HepG2 (cell line): ENCODE data around the gene CORT. TPM values are rescaled to one million over a fixed set of nuclear protein-coding genes. Genes with fewer than 3 reads are reported as not detected.

Experiments
- ATAC-seq: fragments of 200-7000 bp; cut with Tn5 transposase; 3 replicates; pipeline ENCODE4 v1.9.1; 2020; ENCODE audit warnings: mild to moderate bottlenecking, moderate library complexity
- BruUV-seq: library from RNA; stranded (reverse); fragments of 400-500 nt; replicated peaks from 2 replicates; lab custom pipeline; 2021; lab: Mats Ljungman, UMichigan
- CTCF ChIA-PET: fragments of 300-600 bp; formaldehyde crosslinking; extraction: SDS; loops from one replicate; lab custom pipeline; 2021; ENCODE audit warnings: low total read pairs, inconsistent platforms, low intra/inter-chr PET ratio; lab: Yijun Ruan, JAX
- POLR2A ChIA-PET: fragments of 350-600 bp; sonication (Branson Sonifier 250); formaldehyde crosslinking; loops from one replicate; lab custom pipeline; 2020; ENCODE audit warnings: antibody characterized with exemption, inconsistent platforms; lab: Yijun Ruan, JAX
- DNase-seq: peaks from one replicate; pipeline ENCODE4 v3.0.0-alpha.2; 2015; ENCODE audit warnings: low spot score
- FAIRE-seq: peaks from 3 replicates; lab custom pipeline; 2011; peaks lifted over from hg19 to GRCh38; lab: Jason Lieb, UNC
- H2AFZ ChIP-seq: one replicate; pipeline ENCODE4 v1.6.1; 2011; ENCODE audit warnings: low read length, inconsistent platforms
- H3K27ac ChIP-seq: fragments of 300-600 bp; 3 replicates; pipeline ENCODE4 v1.8.0; 2011; ENCODE audit warnings: mixed run types, mild to moderate bottlenecking, mixed read lengths, low read length, inconsistent platforms; ENCODE audit not compliant: insufficient read depth; ENCODE audit errors: extremely low read length
- H3K27me3 ChIP-seq, 2 experiments: fragments of 200-600 bp in 1 of 2; 2 replicates in 1 of 2; 3 replicates in 1 of 2; pipeline versions ENCODE4 v1.6.0 to v1.8.0; 2011; ENCODE audit warnings: low read length in 2 of 2, mild to moderate bottlenecking in 2 of 2, moderate library complexity in 2 of 2, inconsistent platforms in 1 of 2; ENCODE audit not compliant: insufficient read depth in 2 of 2, control insufficient read depth in 1 of 2
- H3K36me3 ChIP-seq, 2 experiments: fragments of 200-600 bp in 1 of 2; replicated peaks in 1 of 2; 2 replicates in 1 of 2; 3 replicates in 1 of 2; pipeline versions ENCODE4 v1.5.1 to v1.8.0; 2011; ENCODE audit warnings: low read length in 2 of 2, inconsistent platforms in 1 of 2; ENCODE audit not compliant: insufficient read depth in 2 of 2, control insufficient read depth in 1 of 2
- H3K4me1 ChIP-seq: 2 replicates; pipeline ENCODE4 v1.5.1; 2012; ENCODE audit warnings: low read length, inconsistent platforms; ENCODE audit not compliant: insufficient read depth
- H3K4me2 ChIP-seq: 2 replicates; pipeline ENCODE4 v1.6.0; 2011; ENCODE audit warnings: low read depth, low read length, inconsistent platforms
- H3K4me3 ChIP-seq, 3 experiments: fragments of 200-600 bp in 1 of 3; sonication (generic), shearing (Covaris generic) in 1 of 3; replicated peaks in 1 of 3; 2 replicates each; pipeline ENCODE4 v1.5.1; 2011 to 2016; ENCODE audit warnings: low read length in 3 of 3, inconsistent platforms in 2 of 3, low read depth in 2 of 3, mild to moderate bottlenecking in 2 of 3, control low read depth in 1 of 3, mixed read lengths in 1 of 3; ENCODE audit not compliant: insufficient read depth in 1 of 3
- H3K79me2 ChIP-seq: one replicate; pipeline ENCODE4 v1.6.1; 2011; ENCODE audit warnings: low read length, inconsistent platforms; ENCODE audit not compliant: insufficient read depth
- H3K9ac ChIP-seq: 2 replicates; pipeline ENCODE4 v1.6.0; 2011; ENCODE audit warnings: mild to moderate bottlenecking, low read depth, low read length, inconsistent platforms; ENCODE audit not compliant: insufficient read depth
- H3K9me3 ChIP-seq: 2 replicates; pipeline ENCODE4 v1.5.1; 2012; ENCODE audit warnings: mild to moderate bottlenecking, low read length
- H4K20me1 ChIP-seq: 2 replicates; pipeline ENCODE4 v1.6.0; 2011; ENCODE audit warnings: inconsistent platforms, mild to moderate bottlenecking, low read length, moderate library complexity; ENCODE audit not compliant: insufficient read depth
- AGO2 ChIP-seq: fragments of 200-400 bp; formaldehyde crosslinking; optimal IDR thresholded peaks from 2 replicates; pipeline ENCODE3; 2017; ENCODE audit warnings: mild to moderate bottlenecking, low read depth, low read length, moderate library complexity
- JUNB ChIP-seq: sonication (generic); formaldehyde crosslinking; IDR thresholded peaks from 2 replicates; pipeline ENCODE4 v1.8.0; 2022; ENCODE audit warnings: missing genetic modification reagents, mild to moderate bottlenecking, borderline replicate concordance
- POLR2G ChIP-seq: fragments of 200-400 bp; formaldehyde crosslinking; IDR thresholded peaks from 2 replicates; pipeline ENCODE4 v1.6.1; 2018; ENCODE audit warnings: mild to moderate bottlenecking, low read depth, low read length, moderate library complexity
- PREB ChIP-seq: sonication (generic); formaldehyde crosslinking; IDR thresholded peaks from 2 replicates; pipeline ENCODE4 v1.4.0; 2020; ENCODE audit warnings: missing genetic modification reagents
- SKI ChIP-seq: fragments of 450-650 bp; IDR thresholded peaks from one replicate; pipeline ENCODE4 v1.6.1; 2018; ENCODE audit warnings: mild to moderate bottlenecking; ENCODE audit not compliant: partially characterized antibody
- ZSCAN9 ChIP-seq: IDR thresholded peaks from 2 replicates; pipeline ENCODE4 v1.6.1; 2016; ENCODE audit warnings: borderline replicate concordance
- WGBS: methylation state at CpG from one replicate; pipeline ENCODE4 v1.1.6; 2017; ENCODE audit warnings: low lambda C conversion rate; 5-methylcytosine and 5-hydroxymethylcytosine counted together
- in situ Hi-C: cut with HindIII; loops from 2 replicates; pipeline ENCODE4 v1.10.0; 2017; ENCODE audit warnings: low pct_unique_long_range_greater_than_20kb; ENCODE audit not compliant: extremely low pct_ligation_motif_present
- intact Hi-C: fragments of 100-400 bp; cut with micrococcal nuclease; formaldehyde crosslinking; loops from one replicate; pipeline ENCODE4 v1.10.0; 2022; ENCODE audit not compliant: unreplicated experiment
- polyA plus RNA-seq, 8 experiments: library from polyadenylated mRNA; depleted of rRNA in 3 of 8; stranded (reverse) in 7 of 8; unstranded in 1 of 8; fragments of >200 nt; fragmentation: Illumina TruSeq in 4 of 8; extraction: Trizol in 4 of 8; gene quantifications; 2 replicates each; pipeline versions ENCODE4 v1.2.1 to v1.2.3, GENCODE V29; 2011 to 2016; ENCODE audit warnings: low read depth in 4 of 8, missing spikeins in 1 of 8, mixed read lengths in 1 of 8; ENCODE audit not compliant: insufficient read depth in 1 of 8
- total RNA-seq, 5 experiments: library from RNA; depleted of rRNA; stranded (reverse); fragments of >200 nt; fragmentation: Illumina TruSeq; extraction: Trizol; gene quantifications; 2 replicates each; pipeline ENCODE4 v1.2.3, GENCODE V29; 2016; ENCODE audit warnings: low read depth in 1 of 5

The CORT gene
- total and polyA plus RNA-seq, 2 of the 13 experiments (the other 11 are each of a cell fraction or from before 2014, with no cell fraction given), result 0.11 to 0.62 TPM

- FAIRE-seq (no peak), DNase-seq (no peak), ATAC-seq (peak; percentile 49)
- intact Hi-C loops, result no loop called here
- Histone ChIP-seq H4K20me1 (no peaks in the 10 kb centered on the region), H3K36me3 (no peaks in the 10 kb centered on the region; a peak in 1 of 5 replicates), H3K9me3 (no peaks in the 10 kb centered on the region), H3K4me2 (no peak overlapping the region), H3K9ac (no peak overlapping the region), H3K27ac (no peak overlapping the region), H3K79me2 (no peaks in the 10 kb centered on the region), H3K4me3 (no peak overlapping the region), H3K4me1 (no peaks in the 10 kb centered on the region), H2AFZ (no peak overlapping the region), H3K27me3 (no peaks in the 10 kb centered on the region)
- 95% methylated on average over 11 of the region's 21 CpGs for WGBS
- ChIA-PET CTCF (no interaction called here), POLR2A (no interaction called here)
- TF ChIP-seq SKI (no peak), AGO2 (peak; percentile 62)
- BruUV-seq, result no TSS peak
- in situ Hi-C loops, result no loop called here
These were observed 454 bp downstream of the CORT start for GRCh38 chr1:10450156-10450814.

- in situ Hi-C loops, result no loop called here
- FAIRE-seq (no peak), DNase-seq (no peak), ATAC-seq (no peak)
- Histone ChIP-seq H3K9me3 (no peaks in the 10 kb centered on the region), H3K4me3 (no peak overlapping the region), H3K27me3 (no peaks in the 10 kb centered on the region), H4K20me1 (no peaks in the 10 kb centered on the region), H3K79me2 (no peaks in the 10 kb centered on the region), H3K4me2 (no peak overlapping the region), H3K4me1 (no peaks in the 10 kb centered on the region), H3K9ac (no peak overlapping the region), H2AFZ (no peak overlapping the region), H3K27ac (no peak overlapping the region), H3K36me3 (no peaks in the 10 kb centered on the region; a peak in 1 of 5 replicates)
- CTCF ChIA-PET, result no interaction called here
- intact Hi-C loops, result no loop called here
- POLR2A ChIA-PET, result no interaction called here
- 80% methylated on average over 6 of the region's 6 CpGs for WGBS
- TF ChIP-seq JUNB (CRISPR knock-in tag) (no peak), ZSCAN9 (CRISPR knock-in tag) (no peak), POLR2G (peak; percentile 30; the same call in 1 of the 2 replicates), AGO2 (no peak), PREB (CRISPR knock-in tag) (no peak)
- no TSS peak for BruUV-seq
These were observed 1.0 kb downstream of the CORT start for GRCh38 chr1:10450836-10451235.
